K562 (cell line): ENCODE data around the gene ANAPC2. TPM values are rescaled to one million over a fixed set of nuclear protein-coding genes. Genes with fewer than 3 reads are reported as not detected.
A peak's percentile ranks its signal among the peaks of the same experiment; 100 is the strongest.

Experiments
- ATAC-seq: fragments of 200-7000 bp; cut with Tn5 transposase; 3 replicates; pipeline ENCODE4 v1.9.1; 2020; ENCODE audit warnings: moderate library complexity
- BruUV-seq: library from RNA; stranded (reverse); fragments of 400-500 nt; replicated peaks from 2 replicates; lab custom pipeline; 2021; lab: Mats Ljungman, UMichigan
- CTCF ChIA-PET: fragments of 300-600 bp; formaldehyde crosslinking; extraction: SDS; loops from one replicate; lab custom pipeline; 2021; ENCODE audit warnings: low intra/inter-chr PET ratio; lab: Yijun Ruan, JAX
- POLR2A ChIA-PET: fragments of 300-600, 350-650 bp; sonication (Branson Sonifier 250); formaldehyde crosslinking; extraction: SDS; loops from one replicate; lab custom pipeline; 2021; ENCODE audit warnings: antibody characterized with exemption, inconsistent platforms; lab: Yijun Ruan, JAX
- DNase-seq, 4 experiments: peaks; one replicate each; pipeline versions ENCODE4 v3.0.0 to v3.0.0-alpha.2; 2011 to 2018; ENCODE audit warnings: low spot score in 3 of 4, mixed read lengths in 3 of 4; ENCODE audit errors: extremely low read depth in 1 of 4
- FAIRE-seq: peaks from 2 replicates; lab custom pipeline; 2011; peaks lifted over from hg19 to GRCh38; lab: Jason Lieb, UNC
- H2AFZ ChIP-seq: 2 replicates; pipeline ENCODE4 v1.6.0; 2011; ENCODE audit warnings: low read depth, low read length, control low read depth, inconsistent platforms
- H3K27ac ChIP-seq: fragments of 200-600 bp; 3 replicates; pipeline ENCODE4 v1.8.0; 2011; ENCODE audit warnings: low read depth, mild to moderate bottlenecking, control low read depth, inconsistent platforms, low read length, moderate library complexity, mixed read lengths; ENCODE audit errors: extremely low read depth
- H3K27me3 ChIP-seq, 2 experiments: fragments of 300-600 bp in 1 of 2; 2 replicates in 1 of 2; 3 replicates in 1 of 2; pipeline versions ENCODE4 v1.6.0 to v1.8.0; 2011; ENCODE audit warnings: inconsistent platforms in 2 of 2, low read length in 2 of 2, mild to moderate bottlenecking in 1 of 2, mixed read lengths in 1 of 2, moderate library complexity in 1 of 2; ENCODE audit not compliant: control insufficient read depth in 2 of 2, insufficient read depth in 2 of 2
- H3K36me3 ChIP-seq: fragments of 300-600 bp; 3 replicates; pipeline ENCODE4 v1.8.0; 2011; ENCODE audit warnings: mild to moderate bottlenecking, low read length, inconsistent platforms; ENCODE audit not compliant: control insufficient read depth, insufficient read depth
- H3K4me1 ChIP-seq, 2 experiments: fragments of 200-600 bp in 1 of 2; replicated peaks in 1 of 2; 2 replicates in 1 of 2; 3 replicates in 1 of 2; pipeline versions ENCODE4 v1.5.1 to v1.8.0; 2011; ENCODE audit warnings: inconsistent platforms in 2 of 2, low read length in 2 of 2, mild to moderate bottlenecking in 1 of 2, mixed read lengths in 1 of 2, moderate library complexity in 1 of 2; ENCODE audit not compliant: control insufficient read depth in 2 of 2, insufficient read depth in 2 of 2
- H3K4me2 ChIP-seq: 2 replicates; pipeline ENCODE4 v1.6.1; 2011; ENCODE audit warnings: low read length, control low read depth, inconsistent platforms, mixed read lengths; ENCODE audit not compliant: insufficient read depth
- H3K4me3 ChIP-seq: fragments of 200-600 bp; sonication (generic), shearing (Covaris generic); 2 replicates; pipeline ENCODE4 v1.5.1; 2016; ENCODE audit warnings: control low read depth, inconsistent platforms
- H3K79me2 ChIP-seq: fragments of 200-600 bp; 3 replicates; pipeline ENCODE4 v1.8.0; 2011; ENCODE audit warnings: low read length, inconsistent platforms; ENCODE audit not compliant: control insufficient read depth, insufficient read depth
- H3K9ac ChIP-seq, 2 experiments: 2 replicates each; pipeline versions ENCODE4 v1.6.0 to v1.6.1; 2011; ENCODE audit warnings: low read depth in 2 of 2, low read length in 2 of 2, control low read depth in 1 of 2, inconsistent platforms in 1 of 2, mild to moderate bottlenecking in 1 of 2, mixed read lengths in 1 of 2; ENCODE audit not compliant: insufficient read depth in 1 of 2
- H3K9me1 ChIP-seq: one replicate; pipeline ENCODE4 v1.6.0; 2011; ENCODE audit warnings: inconsistent platforms, mild to moderate bottlenecking, low read length, moderate library complexity; ENCODE audit not compliant: control insufficient read depth, insufficient read depth
- H3K9me3 ChIP-seq: replicated peaks from 2 replicates; pipeline ENCODE4 v1.5.1; 2011; ENCODE audit warnings: low read depth, low read length, inconsistent platforms; ENCODE audit not compliant: control insufficient read depth, insufficient read depth
- H4K20me1 ChIP-seq: replicated peaks from 2 replicates; pipeline ENCODE4 v1.6.1; 2011; ENCODE audit warnings: low read length, inconsistent platforms, mixed read lengths; ENCODE audit not compliant: control insufficient read depth, insufficient read depth
- FUS ChIP-seq: fragments of 200-400 bp; formaldehyde crosslinking; optimal IDR thresholded peaks from 2 replicates; pipeline ENCODE3; 2017; ENCODE audit warnings: low read depth, low read length
- NCOA2 ChIP-seq, 2 experiments: fragments of 450-650 bp; IDR thresholded peaks; 2 replicates each; pipeline ENCODE4 v1.6.1; 2018; ENCODE audit warnings: mild to moderate bottlenecking in 2 of 2, moderate library complexity in 1 of 2; ENCODE audit not compliant: partially characterized antibody in 2 of 2
- POLR2G ChIP-seq: fragments of 200-400 bp; formaldehyde crosslinking; IDR thresholded peaks from 2 replicates; pipeline ENCODE4 v1.6.1; 2017; ENCODE audit warnings: low read depth, mild to moderate bottlenecking, antibody characterized with exemption, low read length, moderate library complexity
- RBFOX2 ChIP-seq: fragments of 200-400 bp; formaldehyde crosslinking; IDR thresholded peaks from 2 replicates; pipeline ENCODE4 v1.6.1; 2017; ENCODE audit warnings: low read depth, mild to moderate bottlenecking, low read length, moderate library complexity
- TAF9B ChIP-seq: fragments of 450-650 bp; IDR thresholded peaks from 2 replicates; pipeline ENCODE4 v1.6.1; 2018; ENCODE audit warnings: mild to moderate bottlenecking; ENCODE audit not compliant: partially characterized antibody
- ZNF75A ChIP-seq: fragments of 450-650 bp; formaldehyde crosslinking; IDR thresholded peaks from 2 replicates; pipeline ENCODE4 v1.4.0; 2020; ENCODE audit warnings: mild to moderate bottlenecking
- WGBS: fragments of 100-300 bp; shearing (Covaris generic); methylation state at CpG from one replicate; pipeline ENCODE4 v1.1.6; 2016; ENCODE audit warnings: low coverage, mixed read lengths; ENCODE audit not compliant: insufficient coverage; ENCODE audit errors: missing lambda C conversion rate; 5-methylcytosine and 5-hydroxymethylcytosine counted together
- in situ Hi-C: fragments of 300-500 bp; cut with MboI; formaldehyde crosslinking; loops from 4 replicates; pipeline ENCODE4 v1.15.0; 2018; ENCODE audit warnings: inconsistent platforms, mixed read lengths
- intact Hi-C: fragments of 100-400 bp; cut with micrococcal nuclease; formaldehyde crosslinking; loops from 2 replicates; pipeline ENCODE4 v1.14.2; 2022
- polyA plus RNA-seq, 8 experiments: library from polyadenylated mRNA; depleted of rRNA in 4 of 8; stranded (reverse) in 5 of 8; unstranded in 3 of 8; fragments of >200 nt; fragmentation: Nextera tagmentation in 2 of 8; fragmentation: Illumina TruSeq in 1 of 8; extraction: Ambion mirVana in 2 of 8; extraction: Trizol in 1 of 8; gene quantifications; 2 replicates each; pipeline versions ENCODE4 v1.2.1 to v1.2.3, GENCODE V29; 2011 to 2014; ENCODE audit warnings: inconsistent platforms in 1 of 8, missing spikeins in 1 of 8
- total RNA-seq, 7 experiments: library from RNA; depleted of rRNA in 6 of 7; stranded (reverse); fragments of >200 nt in 6 of 7; fragmentation: Illumina TruSeq in 2 of 7; extraction: Trizol in 2 of 7; gene quantifications; 2 replicates each; pipeline versions ENCODE4 v1.2.1 to v1.2.3, GENCODE V29; 2011 to 2021; ENCODE audit warnings: low replicate concordance in 1 of 7

Gene ANAPC2
- total and polyA plus RNA-seq, 9 of the 15 experiments (the other 6 are each of a cell fraction or from before 2014, with no cell fraction given): 0.11 to 56.5 (median 17.1) TPM; not detected in 1

DNA sequence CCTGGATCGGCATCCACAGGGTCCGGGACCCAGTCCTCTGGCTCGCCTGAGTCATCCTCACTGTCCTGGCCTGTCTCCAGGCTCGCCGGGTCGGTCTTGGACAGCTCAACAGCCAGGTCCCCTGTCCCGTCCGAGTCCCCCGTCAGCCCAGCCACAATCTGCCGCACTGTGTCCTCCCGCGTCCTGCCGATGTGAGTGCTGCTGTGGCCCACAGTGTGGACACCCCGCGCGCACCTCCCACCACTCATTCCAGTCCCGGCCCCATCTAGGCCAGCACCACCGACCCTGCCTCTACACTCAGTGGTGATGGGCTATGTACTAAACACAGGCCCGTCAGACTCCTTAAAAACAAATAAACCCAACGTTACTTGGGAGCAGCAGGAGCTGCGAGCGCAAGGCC, 6.7 kb downstream of the ANAPC2 start:
- ATAC-seq (no peak), DNase-seq (no peak)
- Histone ChIP-seq H3K4me2 (no peak overlapping the region), H3K9ac (peak overlapping the region in 1 of 2 experiments; percentile 13; a peak in 1 of 4 replicates), H3K9me3 (no peaks in the 10 kb centered on the region)
- CTCF ChIA-PET: no interaction called here
- intact Hi-C loops: no loop called here
- TF ChIP-seq ZNF75A (CRISPR knock-in tag) (no peak), RBFOX2 (peak; percentile 42; the same call in 1 of the 2 replicates)
- TF ChIP-seq, all 486 proteins: peak for 1
- no peak overlapping the region for H3K4me3 ChIP-seq
- H3K27ac ChIP-seq: no peak overlapping the region
- 0 out of 2 replicates have a peak, but pooled peaks cover 4% of the 10 kb centered on the region for H4K20me1 ChIP-seq
- H2AFZ ChIP-seq: no peak overlapping the region
- H3K79me2 ChIP-seq: peaks cover 7% of the 10 kb centered on the region
- in situ Hi-C loops: no loop called here
- POLR2A ChIA-PET: interaction anchor here (0.7 to 1.2 kb wide), 2 partner anchors 16 to 19 kb away, joined by 3 read pairs; no protein-coding TSS in a partner anchor
- FAIRE-seq: no peak
- BruUV-seq: no TSS peak
- WGBS: 95% methylated on average over 22 of the region's 22 CpGs
- H3K9me1 ChIP-seq: no peaks in the 10 kb centered on the region
- peaks cover 79% of the 10 kb centered on the region; the same call in 2 of the 3 replicates for H3K36me3 ChIP-seq
- H3K27me3 ChIP-seq: no peaks in the 10 kb centered on the region
- peaks cover 7 to 74% of the 10 kb centered on the region in 2 experiments; a peak in 4 of 5 replicates for H3K4me1 ChIP-seq

- TF ChIP-seq POLR2G (peak; percentile 18), FUS (no peak), NCOA2 (IDR thresholded peaks at IDR 0.05; ENCODE audit: partially characterized antibody in 2 of 2) (no peak), TAF9B (no peak)
- no TSS peak for BruUV-seq
- peaks cover 3 to 66% of the 10 kb centered on the region in 2 experiments; a peak in 3 of 5 replicates for H3K4me1 ChIP-seq
- no peak overlapping the region for H3K27ac ChIP-seq
- no peak for FAIRE-seq
- H3K9me3 ChIP-seq: no peaks in the 10 kb centered on the region
- H3K4me2 ChIP-seq: no peak overlapping the region
- no peak for DNase-seq
- WGBS: 90% methylated on average over 15 of the region's 20 CpGs
- H3K4me3 ChIP-seq: no peak overlapping the region
- ChIA-PET POLR2A (interaction anchor here (0.6 to 1.2 kb wide), 4 partner anchors 9 to 21 kb away, joined by 3 to 4 read pairs (median 3); no protein-coding TSS in a partner anchor), CTCF (no interaction called here)
- no peak overlapping the region for H2AFZ ChIP-seq
- H3K36me3 ChIP-seq: peaks cover 67% of the 10 kb centered on the region; the same call in 1 of the 3 replicates
- ATAC-seq: no peak
- H3K9me1 ChIP-seq: no peaks in the 10 kb centered on the region
- H4K20me1 ChIP-seq: 0 out of 2 replicates have a peak, but pooled peaks cover 2% of the 10 kb centered on the region
- no peaks in the 10 kb centered on the region for H3K79me2 ChIP-seq
- H3K9ac ChIP-seq: no peak overlapping the region; a peak in 1 of 4 replicates
- intact Hi-C loops (no loop called here), in situ Hi-C loops (no loop called here)
- no peaks in the 10 kb centered on the region for H3K27me3 ChIP-seq
Observed at GRCh38 chr9:137180491-137180890, 7.9 kb downstream of the ANAPC2 start.
